NCI-H1417 (cell line): ENCODE results near the gene ZMIZ1.

Experiments
- DNase-seq, 3 experiments: peaks; one replicate each; lab custom pipeline; 2025; lab: John Stamatoyannopoulos, UW

ZMIZ1 gene

DNA sequence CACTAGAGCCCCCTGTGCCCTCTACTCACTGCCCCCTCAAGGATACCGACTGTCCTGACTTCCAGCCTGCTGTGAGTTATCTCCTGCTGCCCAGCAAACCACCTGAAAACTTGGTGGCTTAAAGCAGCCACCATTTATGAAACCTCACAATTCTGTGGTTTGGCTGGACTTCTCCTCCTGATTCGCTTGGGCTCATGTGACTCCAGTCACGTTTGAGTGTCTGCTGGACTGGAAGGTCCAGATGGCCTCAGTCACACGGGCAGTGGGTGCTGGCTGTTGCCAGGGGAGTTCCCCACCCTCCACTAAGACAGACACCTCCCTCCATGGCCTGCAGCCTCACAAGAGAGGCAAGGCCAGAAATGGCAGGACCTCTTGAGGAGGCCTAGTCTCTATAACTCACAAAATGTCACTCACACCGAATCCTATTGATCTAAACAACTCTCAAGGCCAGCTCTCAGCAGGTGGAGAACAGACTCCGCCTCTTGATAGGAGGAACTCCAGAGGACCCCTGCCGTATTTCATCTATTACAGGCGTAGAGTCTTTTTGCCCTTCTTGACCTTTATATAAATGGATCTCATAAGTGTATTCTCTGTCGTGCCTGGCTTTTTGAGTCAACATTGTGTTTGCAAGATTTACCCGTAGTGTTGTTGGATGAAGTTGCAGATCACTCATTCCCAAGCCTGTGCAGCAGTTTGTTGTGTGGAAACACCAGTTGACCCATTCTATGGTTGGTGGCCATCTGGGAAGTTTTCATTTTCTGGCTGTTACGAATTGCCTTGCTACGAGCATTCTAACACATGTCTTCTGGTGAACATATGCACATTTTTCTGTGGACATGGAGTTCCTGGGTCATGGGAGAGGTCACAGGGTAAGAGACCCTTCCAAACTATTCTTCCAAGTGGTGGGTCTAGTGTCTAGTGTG is 48.3 kb downstream of the ZMIZ1 start:
- peak in 2 of 3 experiments; percentile 44 to 52 for DNase-seq

DNA sequence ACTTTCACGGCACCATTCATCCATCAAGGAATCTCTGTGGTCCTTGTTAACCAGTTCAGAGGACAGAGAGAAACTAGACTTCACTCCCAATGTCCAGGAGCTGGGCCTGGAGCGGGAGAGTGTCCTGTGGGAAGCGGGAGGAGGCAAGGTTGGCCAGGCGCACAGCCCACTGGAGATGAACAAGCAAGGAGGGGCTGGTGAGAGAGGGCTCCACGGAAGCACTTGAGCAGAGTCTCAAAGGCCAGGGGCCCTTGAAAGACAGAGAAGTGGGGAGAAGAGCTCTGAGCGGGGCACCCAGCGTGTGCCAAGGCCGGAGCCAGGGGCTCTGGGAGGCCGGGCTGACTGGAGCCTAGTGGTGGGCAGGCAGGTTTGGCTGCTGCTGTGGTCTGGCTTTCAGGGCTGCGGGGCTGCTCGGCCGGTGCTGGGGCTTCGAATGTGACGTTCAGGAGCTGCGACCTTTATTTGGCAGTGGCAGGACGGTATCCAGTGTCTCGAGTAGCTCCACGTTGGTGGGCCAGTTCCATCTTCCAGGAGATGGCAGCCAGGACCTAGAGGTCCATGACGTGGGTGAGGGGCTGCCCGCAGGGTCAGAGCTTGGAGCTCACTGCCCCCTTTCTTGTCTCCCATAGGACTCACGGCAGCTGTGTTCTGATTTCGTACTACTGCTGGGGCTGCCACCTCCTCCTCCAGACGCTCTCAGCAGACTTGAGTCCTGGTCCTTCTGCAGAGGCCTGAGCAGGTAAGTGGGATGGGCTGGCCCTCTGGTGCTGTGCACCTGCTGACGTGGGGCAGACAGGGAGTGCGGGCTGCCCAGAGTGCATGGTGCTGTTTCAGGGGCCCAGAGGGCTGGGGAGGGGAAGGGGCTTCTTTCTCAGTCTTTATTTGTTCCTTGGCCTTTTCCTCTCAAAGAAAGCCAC is 49.8 kb downstream of the ZMIZ1 start:
- DNase-seq, result no peak

DNA sequence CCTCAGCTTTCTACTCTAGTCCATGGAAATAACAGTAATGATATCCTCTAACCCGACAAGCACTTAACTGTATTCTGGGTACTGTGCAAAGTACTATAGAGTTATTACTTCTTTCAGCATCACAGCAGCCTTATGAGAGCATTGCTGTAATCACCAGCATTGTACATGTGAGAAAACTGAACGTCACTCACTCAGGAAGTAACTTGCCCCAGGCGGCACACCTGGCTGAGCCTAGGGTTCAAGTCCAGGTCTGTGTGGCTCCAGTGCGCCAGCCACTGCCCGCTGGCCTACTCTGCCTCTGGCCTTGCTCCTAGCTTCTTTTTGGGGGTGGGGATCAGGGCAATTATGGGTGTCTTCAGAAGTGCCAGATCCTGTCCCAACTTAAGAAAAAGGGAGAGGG is 50.5 kb downstream of the ZMIZ1 start:
- DNase-seq, result no peak

DNA sequence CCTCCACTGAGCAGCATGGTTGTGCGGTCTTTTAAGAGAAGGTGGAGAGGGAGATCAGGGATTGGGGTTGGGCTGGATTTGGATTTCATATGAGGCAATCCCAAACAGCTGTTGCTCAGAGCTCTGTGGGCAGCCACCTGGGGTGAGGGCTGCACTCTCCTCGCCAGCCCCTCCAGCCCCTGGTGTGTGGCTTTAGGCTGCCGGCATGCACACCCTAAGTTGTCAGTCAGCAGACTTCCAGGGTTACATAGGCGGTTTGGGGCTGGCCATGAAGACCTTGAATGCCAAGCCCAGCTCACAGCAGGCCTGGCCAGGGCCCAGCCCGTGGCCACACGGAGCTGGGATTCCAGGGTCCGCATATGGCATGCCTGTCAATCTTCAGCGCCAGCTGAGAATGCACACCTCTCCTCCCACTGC is 54.8 kb downstream of the ZMIZ1 start:
- no peak for DNase-seq

DNA sequence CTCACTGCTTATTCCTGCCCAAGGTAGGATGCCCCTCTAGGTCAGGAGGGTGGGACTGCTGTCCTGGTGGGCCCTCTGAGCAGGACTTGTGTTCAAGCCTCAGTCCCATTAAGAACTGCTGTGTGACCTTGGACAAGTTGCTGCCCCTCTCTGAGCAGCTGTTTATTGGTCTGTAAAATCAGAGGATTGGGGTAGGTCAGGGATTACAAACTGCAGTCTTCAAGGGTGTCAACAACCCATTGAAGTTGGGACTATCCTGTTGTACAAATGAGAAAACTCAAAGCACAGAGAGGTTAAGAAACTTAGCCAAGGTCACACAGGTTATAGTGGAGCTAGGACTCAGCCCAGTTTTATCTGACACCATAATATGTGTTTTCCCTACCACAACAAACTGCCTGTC is 55.3 kb downstream of the ZMIZ1 start:
- no peak for DNase-seq

DNA sequence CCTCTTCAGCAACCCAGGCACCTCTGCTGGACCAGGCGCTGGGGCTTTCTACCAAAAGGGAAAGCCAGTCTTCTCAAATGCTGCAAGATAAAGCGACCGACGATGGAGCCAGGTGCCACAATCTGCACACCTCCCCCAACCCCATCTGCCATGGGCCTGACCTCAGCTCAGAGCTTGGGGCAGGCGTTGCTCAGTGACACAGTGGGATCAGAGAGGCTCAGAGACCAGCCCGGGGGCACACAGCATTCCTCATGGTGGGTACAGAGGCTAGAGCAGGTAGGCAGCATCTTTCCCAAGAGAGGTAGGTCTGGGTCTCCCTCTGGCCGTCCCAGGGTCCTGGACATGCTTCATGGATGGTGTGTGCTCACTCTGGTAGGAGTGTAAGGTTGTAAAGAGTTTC is 56.3 kb downstream of the ZMIZ1 start:
- DNase-seq, result no peak

DNA sequence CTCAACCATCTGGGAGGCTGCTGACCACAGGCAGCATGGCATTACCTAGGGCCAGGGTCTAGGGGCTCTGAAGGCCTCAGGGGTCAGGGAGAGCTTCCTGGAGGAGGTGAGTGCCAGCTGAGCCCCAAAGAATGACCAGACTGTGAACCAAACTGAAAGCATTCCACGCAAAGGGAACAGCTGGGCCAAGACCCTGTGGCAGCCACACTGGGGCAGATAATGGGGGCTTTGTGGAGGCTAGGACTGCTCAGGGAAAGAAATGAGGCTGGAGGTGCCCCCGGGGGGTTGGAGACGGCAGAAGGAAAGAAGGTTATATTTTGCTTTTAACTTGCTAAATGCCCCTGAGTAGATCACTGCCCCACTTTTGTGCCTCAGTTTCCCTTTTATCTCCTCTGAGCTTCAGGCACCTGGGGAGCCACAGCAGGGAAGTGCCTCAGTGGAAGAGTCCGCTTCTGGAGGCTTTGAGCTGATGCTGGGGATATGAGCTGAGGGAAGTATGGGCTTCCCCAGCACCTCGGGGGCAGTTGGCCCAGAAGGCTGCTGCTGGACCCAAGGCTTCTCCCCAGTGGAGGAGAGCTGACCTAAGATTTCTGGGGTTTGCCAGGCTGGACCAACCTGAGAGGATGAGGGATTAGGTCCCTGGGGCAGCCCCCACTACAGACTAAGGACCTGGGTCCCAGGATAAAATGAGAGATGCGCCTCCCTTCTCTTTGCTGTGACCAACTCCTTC is 57.8 kb downstream of the ZMIZ1 start:
- DNase-seq, result no peak

DNA sequence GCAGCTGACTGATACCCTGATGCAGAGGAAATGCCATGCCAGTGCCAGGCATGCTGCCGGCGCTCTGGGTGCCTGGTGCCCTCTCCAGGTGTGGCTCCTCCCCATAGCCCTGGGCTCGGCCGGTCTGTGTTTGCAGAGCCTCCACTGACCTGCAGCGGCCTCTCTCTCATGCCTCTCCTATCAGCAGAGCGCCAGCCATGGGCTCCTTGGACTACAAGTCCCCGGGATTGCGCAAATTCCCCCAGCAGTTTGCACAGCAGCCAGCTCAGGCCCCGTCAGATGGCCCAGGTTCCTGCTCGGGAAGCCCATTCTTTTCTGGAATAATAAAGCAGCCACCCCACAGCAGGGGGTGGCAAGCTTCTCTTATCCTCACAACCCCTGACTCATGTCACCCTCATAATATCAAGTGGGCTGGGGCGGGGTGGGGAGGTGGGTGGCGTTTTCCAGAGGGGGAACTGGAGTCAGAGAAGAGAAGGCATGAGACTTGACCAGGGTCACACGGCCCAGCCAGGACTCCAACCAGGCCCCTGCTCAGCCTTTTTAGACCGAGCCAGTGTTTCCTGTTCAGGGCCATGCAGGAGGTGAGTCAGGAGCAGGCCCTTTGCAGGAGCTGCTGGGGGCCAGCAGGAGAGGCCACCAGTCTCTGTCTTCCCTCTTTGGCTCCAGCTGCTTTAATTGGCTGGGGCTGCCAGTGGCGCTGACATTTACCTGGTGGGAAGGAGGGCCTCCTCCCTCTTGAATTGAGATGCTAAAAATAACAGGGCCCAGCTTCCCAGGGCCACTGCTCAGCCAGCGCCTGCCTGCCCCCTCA is 58.6 kb downstream of the ZMIZ1 start:
- peak in 2 of 3 experiments; percentile 16 to 24 for DNase-seq

DNA sequence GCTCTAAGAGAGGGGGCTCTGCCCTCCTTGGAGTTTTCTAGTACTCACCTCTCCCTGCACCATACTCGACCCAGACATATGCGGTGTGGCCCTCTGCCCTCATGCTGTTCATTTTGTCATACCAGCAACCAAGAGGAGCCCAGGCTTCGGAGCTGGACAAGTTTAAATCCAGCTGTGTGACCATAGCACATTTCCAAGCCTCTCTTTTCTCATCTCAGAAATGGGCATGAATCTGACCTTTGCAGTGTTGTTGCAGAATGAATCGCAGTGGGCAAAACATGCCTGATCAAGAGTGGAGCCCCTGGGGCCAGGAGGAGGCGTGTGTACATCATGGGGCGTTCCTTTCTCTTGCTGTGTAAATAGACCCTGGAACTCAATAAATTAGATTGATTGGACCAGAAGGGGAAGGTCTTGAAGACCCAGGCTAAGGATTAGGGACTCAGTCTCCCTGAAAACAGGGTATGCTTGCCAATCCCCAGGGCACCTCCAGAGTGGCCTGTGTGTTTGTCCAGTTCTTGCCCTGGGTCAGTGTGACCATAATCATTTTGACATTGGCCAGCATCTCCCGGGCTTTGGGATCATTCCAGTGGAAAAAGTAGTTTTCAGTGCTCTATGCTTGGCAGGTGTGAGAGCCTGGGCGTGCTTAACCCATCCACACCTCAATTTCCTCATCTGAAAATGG is 59.6 kb downstream of the ZMIZ1 start:
- no peak for DNase-seq

DNA sequence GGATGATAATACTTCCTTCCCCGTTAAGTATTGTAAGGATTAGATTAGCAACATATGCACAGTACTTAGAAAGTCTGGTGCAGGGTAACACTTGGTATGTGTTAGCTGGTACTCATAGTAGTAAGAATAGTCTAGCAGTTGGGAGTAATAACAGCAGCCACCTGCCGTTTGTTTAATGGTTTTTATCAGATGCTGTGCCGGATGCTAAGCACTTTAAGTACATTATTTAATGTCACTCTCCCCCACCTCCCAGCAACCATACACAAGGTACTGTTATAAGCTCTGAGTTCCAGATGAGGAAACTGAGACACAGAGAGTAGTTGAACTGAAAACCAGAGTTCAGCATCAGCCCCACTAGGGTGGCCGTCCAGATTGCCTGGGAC is 60.1 kb downstream of the ZMIZ1 start:
- peak in 1 of 3 experiments; percentile 7 for DNase-seq

DNA sequence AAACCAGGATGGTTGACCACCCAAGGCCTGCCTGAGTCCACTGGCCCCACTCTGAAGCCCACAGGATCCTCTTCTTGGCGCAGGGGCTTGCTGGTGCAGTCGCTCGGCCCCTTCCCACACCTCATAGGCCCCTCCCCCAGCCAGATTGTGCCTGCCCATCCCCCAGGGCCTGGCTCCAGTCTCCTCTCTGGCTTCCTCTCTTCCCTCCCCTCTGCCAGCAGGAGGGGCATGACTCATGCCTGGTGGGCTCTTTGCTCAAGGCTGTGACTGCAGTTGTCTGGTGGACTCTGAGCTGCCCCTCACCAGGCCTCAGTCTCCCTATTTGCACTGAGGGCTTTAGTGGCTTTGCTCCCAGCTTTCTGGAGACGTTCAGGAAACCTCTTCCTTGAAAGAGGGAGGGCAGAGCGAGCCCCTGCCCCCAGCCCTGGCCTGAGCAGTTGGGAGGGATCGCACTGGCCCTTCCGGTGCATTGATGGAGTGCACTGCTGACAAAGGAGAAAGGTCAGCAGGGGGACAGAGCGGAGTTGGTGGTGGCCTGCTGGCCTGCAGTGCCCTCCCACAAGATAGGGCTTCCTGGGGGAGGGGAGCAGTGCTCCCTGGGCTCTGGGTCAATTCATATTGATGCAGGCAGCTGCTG is 60.7 kb downstream of the ZMIZ1 start:
- no peak for DNase-seq

DNA sequence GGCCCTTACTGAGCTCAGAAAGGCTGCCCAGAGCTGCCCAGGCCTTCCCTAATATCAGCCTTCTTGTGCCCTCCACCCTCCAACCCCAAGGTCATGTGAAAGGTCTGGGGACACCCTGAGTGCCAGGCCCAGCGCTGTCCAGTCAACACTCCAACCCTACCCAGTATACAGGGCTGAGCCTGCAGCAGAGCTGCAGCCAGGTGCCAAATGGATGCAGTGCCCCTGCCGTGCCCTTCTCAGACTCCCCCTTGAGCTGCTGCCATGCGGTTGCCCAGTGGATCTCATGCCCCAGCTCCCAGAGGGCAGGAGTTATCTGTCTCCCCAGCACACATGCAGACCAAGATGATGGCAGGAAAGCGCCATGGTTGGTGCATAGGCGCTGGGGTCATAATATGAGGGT is 61.5 kb downstream of the ZMIZ1 start:
- DNase-seq, result no peak

DNA sequence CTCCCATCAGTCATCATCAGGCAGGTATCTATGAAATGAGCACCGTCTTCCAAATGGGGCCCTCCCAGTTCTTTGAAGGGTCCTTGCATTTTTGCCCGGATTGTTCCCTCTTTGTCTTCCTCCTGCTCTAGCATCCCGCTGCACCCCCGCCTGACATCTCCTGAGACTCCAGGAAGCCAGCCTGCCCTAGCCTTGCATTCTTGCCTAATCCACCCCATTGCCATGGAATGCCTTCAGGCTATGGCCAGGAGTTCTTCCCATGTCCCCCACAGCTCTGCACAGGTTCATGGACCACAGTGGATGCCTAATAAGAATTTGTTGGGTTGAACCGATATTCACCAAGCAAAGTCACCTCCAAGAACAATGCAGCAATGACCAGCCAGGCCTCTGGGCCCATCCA is 62.1 kb downstream of the ZMIZ1 start:
- no peak for DNase-seq

DNA sequence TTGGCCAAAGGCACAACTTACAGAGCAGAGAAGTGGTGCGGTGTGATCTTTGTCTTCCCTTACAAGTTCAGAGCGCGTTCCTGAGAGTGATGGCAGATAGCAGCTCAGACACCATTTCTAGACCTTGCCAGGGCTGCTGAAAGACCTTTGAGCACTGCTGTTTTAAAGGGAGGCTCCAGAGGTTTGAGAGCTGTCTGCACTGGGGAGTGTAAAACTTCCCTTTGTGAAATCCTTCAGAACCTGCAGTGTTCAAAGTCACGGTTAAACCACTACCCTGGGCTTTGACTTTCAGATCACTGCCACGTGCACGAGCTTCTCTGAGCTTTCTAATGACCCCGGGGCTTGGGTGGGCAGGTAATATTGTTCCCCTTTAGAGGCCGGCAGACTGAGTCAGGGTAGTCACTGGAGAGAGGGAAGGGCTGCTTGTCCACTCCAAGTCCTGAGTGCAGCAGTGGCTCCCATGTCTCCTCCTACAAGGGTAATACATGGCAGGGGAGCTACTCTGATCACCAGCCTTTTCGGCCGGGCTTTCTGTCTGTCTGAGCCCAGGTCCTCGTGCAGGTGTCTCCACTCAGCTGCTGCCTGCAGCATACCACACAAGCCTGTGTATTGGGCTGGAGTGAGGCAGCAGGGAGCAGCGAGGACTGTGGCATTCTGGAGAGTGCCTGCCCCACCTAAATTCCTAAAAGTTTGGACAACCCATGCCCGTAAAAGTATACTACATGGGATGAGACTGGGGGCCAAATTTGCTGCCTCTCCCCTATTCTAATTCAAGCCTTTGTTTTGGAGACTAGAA is 63.3 kb downstream of the ZMIZ1 start:
- no peak for DNase-seq

DNA sequence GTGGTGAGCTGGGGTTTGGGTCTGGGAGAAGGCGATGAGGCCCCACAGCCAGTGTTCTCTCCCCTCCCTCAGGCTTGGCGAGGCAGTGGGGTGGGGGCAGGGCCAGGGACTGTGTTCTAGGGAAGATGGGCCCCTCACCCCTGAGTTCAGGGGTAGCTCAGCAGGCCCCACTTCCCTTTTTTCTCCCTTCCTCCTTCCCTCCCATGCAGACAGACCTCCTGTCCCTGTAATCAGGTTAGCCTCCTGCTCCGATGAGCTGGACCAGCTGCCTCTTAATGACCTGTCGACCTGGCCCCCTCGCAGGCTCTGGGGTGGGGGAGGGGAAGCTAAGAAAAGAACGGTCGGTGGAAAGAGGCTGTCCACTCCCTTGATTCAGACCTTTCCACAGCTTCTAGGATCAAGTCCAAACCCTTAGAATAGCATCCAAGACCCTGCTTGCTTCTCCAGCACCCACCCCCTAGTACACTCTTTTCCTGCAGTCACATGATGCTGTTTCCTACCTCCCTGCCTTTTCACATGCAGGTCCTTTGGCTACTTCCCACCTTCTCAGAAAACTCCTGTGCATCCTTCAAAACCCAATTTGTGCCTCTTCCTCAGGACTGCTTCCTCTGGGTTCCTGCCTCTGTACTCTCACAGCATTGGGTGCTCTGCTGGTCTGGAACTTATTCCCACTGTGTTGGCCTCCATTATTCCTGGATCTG is 64.1 kb downstream of the ZMIZ1 start:
- no peak for DNase-seq

DNA sequence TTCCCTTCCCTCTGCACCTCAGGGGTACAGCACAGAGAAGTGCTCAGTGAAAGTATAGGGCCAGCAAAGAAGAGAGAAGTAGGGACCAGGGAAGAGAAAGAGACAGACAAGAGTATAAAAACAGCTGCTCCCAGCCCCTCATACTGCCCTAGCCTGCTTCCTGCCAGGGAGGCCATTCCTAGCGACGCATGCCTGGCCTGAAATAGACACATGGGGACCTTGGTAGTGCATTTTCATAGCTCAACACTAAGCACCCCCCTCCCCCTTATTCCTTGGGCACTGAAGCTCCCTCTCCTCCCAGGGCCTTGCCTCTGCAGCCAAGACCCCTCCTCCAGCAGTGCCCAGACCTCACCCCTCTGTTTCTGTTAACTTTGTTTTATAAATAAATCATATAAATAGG is 64.7 kb downstream of the ZMIZ1 start:
- no peak for DNase-seq

DNA sequence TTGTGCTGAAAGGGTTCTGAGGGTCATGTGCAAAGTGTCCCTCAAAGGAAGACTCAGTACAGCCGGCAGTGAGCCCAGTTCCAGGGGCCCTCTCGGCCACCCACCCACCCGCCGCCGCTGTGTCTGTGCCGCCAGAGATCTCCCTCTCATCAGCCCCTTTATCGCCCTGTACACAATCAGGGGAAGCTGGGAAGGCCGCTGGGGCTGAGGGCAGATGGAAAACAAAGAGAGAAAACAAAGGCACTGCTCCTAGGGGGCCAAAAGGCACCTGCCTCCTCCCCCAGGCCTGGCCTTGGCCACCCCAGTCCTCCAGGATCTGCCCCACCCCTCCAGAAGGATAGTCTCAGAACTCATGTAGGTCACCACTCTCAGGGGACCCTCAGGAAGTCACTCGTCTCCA is 67.0 kb downstream of the ZMIZ1 start:
- no peak for DNase-seq

DNA sequence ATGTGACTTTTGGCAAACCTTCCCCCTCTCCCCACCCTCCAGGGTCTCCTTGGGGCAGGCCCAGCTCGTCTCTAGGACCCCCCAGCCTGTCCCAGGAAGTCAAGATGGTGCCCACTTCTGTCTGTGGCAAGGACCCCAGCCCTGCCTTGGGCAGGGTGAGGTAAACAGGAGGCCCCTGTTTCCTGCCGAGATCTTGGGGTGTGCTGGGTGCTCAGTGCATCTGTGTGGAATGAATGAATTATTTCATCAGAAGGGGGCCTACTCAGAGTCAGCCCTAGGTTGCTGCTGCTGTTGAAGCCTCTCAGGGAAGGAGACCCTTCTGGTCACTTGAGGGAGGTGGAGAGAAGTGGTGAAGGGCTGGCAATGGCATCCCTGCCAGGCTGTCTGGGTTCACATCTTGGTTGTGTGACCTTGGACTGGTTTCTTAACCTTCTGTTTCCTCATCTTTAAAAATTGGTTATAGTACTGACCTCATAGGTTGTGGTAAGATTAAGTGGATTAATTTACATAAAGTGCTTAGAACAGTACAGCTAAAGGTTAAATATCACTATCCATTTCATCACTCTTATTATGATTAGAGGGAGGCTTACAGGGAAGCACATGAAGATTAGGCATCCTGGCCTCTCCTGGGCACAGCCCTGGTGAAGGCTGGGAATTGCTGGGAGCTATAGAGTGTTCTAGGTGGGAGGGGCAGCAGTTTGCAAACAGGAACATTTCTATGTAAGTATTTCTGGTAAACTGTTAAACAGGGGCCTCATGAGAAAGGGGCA is 67.7 kb downstream of the ZMIZ1 start:
- no peak for DNase-seq
